Keratinocyte (primary cell): ENCODE data around the gene PTPRT. TPM values are rescaled to one million over a fixed set of nuclear protein-coding genes. Genes with fewer than 3 reads are reported as not detected.

Source experiments
- DNase-seq: peaks from one replicate; pipeline ENCODE4 v3.0.0-alpha.2; 2011; ENCODE audit warnings: low read depth, missing footprints, low spot score
- FAIRE-seq: peaks from 2 replicates; lab custom pipeline; 2011; peaks lifted over from hg19 to GRCh38; lab: Jason Lieb, UNC
- H2AFZ ChIP-seq: 2 replicates; pipeline ENCODE4 v1.6.0; 2012; ENCODE audit warnings: low read length, control low read depth, inconsistent platforms; ENCODE audit not compliant: control insufficient read depth
- H3K27ac ChIP-seq: 2 replicates; pipeline ENCODE4 v1.5.1; 2011; ENCODE audit warnings: low read length; ENCODE audit not compliant: control insufficient read depth, insufficient read depth
- H3K27me3 ChIP-seq: 3 replicates; pipeline ENCODE4 v1.6.0; 2011; ENCODE audit warnings: low read length; ENCODE audit not compliant: control insufficient read depth, insufficient read depth; ENCODE audit errors: extremely low read depth
- H3K36me3 ChIP-seq, 2 experiments: 2 replicates in 1 of 2; 3 replicates in 1 of 2; pipeline ENCODE4 v1.5.1; 2011; ENCODE audit warnings: low read length in 2 of 2, mild to moderate bottlenecking in 1 of 2; ENCODE audit not compliant: control insufficient read depth in 2 of 2, insufficient read depth in 2 of 2; ENCODE audit errors: extremely low read depth in 1 of 2
- H3K4me1 ChIP-seq: 3 replicates; pipeline ENCODE4 v1.5.1; 2011; ENCODE audit warnings: low read length; ENCODE audit not compliant: control insufficient read depth, insufficient read depth; ENCODE audit errors: extremely low read depth
- H3K4me2 ChIP-seq: 3 replicates; pipeline ENCODE4 v1.6.0; 2011; ENCODE audit warnings: low read depth, low read length; ENCODE audit not compliant: control insufficient read depth, insufficient read depth; ENCODE audit errors: extremely low read depth
- H3K4me3 ChIP-seq, 3 experiments: fragments of 200-600 bp in 1 of 3; sonication (generic) in 1 of 3; 2 replicates in 2 of 3; 3 replicates in 1 of 3; pipeline ENCODE4 v1.5.1; 2011 to 2016; ENCODE audit warnings: low read length in 3 of 3, mild to moderate bottlenecking in 3 of 3, control low read depth in 2 of 3, inconsistent platforms in 1 of 3, low read depth in 1 of 3, mixed read lengths in 1 of 3, mixed run types in 1 of 3, moderate library complexity in 1 of 3; ENCODE audit not compliant: control insufficient read depth in 2 of 3, insufficient read depth in 2 of 3; ENCODE audit errors: extremely low read depth in 1 of 3
- H3K79me2 ChIP-seq: 2 replicates; pipeline ENCODE4 v1.6.0; 2012; ENCODE audit warnings: low read length; ENCODE audit not compliant: control insufficient read depth, insufficient read depth
- H3K9ac ChIP-seq: 3 replicates; pipeline ENCODE4 v1.6.0; 2011; ENCODE audit warnings: low read length; ENCODE audit not compliant: control insufficient read depth, insufficient read depth; ENCODE audit errors: extremely low read depth
- H3K9me1 ChIP-seq: 3 replicates; pipeline ENCODE4 v1.6.0; 2011; ENCODE audit warnings: low read length; ENCODE audit not compliant: control insufficient read depth, insufficient read depth; ENCODE audit errors: extremely low read depth
- H3K9me3 ChIP-seq: 2 replicates; pipeline ENCODE4 v1.5.1; 2012; ENCODE audit warnings: low read depth, low read length; ENCODE audit not compliant: control insufficient read depth
- H4K20me1 ChIP-seq: 3 replicates; pipeline ENCODE4 v1.6.0; 2011; ENCODE audit warnings: low read length; ENCODE audit not compliant: control insufficient read depth, insufficient read depth; ENCODE audit errors: extremely low read depth
- CTCF ChIP-seq, 3 experiments: IDR thresholded peaks in 1 of 3; conservative IDR thresholded peaks in 1 of 3; optimal IDR thresholded peaks in 1 of 3; 2 replicates in 2 of 3; 3 replicates in 1 of 3; pipeline versions ENCODE3 to v1.5.1; 2011; ENCODE audit warnings: low read length in 3 of 3, mild to moderate bottlenecking in 3 of 3, moderate library complexity in 2 of 3, control low read depth in 1 of 3, inconsistent platforms in 1 of 3; ENCODE audit not compliant: insufficient read depth in 2 of 3; ENCODE audit errors: extremely low read depth in 1 of 3
- EZH2 ChIP-seq: IDR thresholded peaks from one replicate; pipeline ENCODE4 v1.6.1; 2012; ENCODE audit warnings: inconsistent platforms, mild to moderate bottlenecking, low read length, moderate library complexity
- dilution Hi-C: fragments of 300-500 bp; cut with MboI; formaldehyde crosslinking; loops from one replicate; pipeline ENCODE4 v1.7.0; 2020; ENCODE audit warnings: low sequenced_read_pairs; ENCODE audit not compliant: extremely low pct_ligation_motif_present
- polyA plus RNA-seq, 5 experiments: library from polyadenylated mRNA; depleted of rRNA in 3 of 5; stranded (reverse) in 3 of 5; stranded (forward) in 1 of 5; unstranded in 1 of 5; fragments of >200 nt; gene quantifications; 1 replicate in 1 of 5; 2 replicates in 3 of 5; 3 replicates in 1 of 5; pipeline versions ENCODE4 v1.2.1 to v1.2.3, GENCODE V29; 2011 to 2012; ENCODE audit warnings: missing spikeins in 2 of 5, low read depth in 1 of 5, low replicate concordance in 1 of 5

Gene PTPRT
- polyA plus RNA-seq, 1 donor (not counting 4 experiments of a cell fraction or from before 2014, with no cell fraction given), result not detected

DNA sequence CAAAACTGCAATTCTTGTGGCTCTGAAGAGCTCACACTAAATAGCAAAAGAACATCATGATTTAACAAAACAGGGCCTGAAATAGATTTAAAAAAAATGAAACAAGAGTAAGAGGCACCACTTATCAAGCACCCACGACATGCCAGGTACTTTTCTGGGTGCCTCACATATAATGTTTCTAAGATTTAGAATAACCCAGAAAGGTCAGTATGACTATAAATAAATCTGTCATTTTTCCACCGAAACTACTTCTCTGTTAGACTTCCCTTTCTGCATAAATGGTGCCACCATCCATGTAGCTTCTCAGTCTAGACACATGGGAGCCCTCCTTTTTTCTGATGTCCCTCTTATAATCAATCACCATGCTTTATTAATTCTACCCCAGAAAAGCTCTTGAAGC lies 919.2 kb downstream of the PTPRT start:
- Histone ChIP-seq H3K36me3 (no peaks in the 10 kb centered on the region), H2AFZ (no peak overlapping the region), H3K4me2 (no peak overlapping the region), H3K4me3 (no peak overlapping the region), H3K9me3 (no peaks in the 10 kb centered on the region), H3K9me1 (no peaks in the 10 kb centered on the region), H3K4me1 (no peaks in the 10 kb centered on the region), H3K27ac (no peak overlapping the region), H3K9ac (no peak overlapping the region), H3K79me2 (no peaks in the 10 kb centered on the region), H3K27me3 (no peaks in the 10 kb centered on the region), H4K20me1 (no peaks in the 10 kb centered on the region)
- dilution Hi-C loops, result no loop called here
- TF ChIP-seq CTCF (optimal IDR thresholded peaks at IDR 0.05 in 1 of 3, IDR thresholded peaks at IDR 0.05 in 1 of 3, conservative IDR thresholded peaks at IDR 0.05 in 1 of 3; ENCODE audit: extremely low read depth in 1 of 3, insufficient read depth in 2 of 3, low read length in 3 of 3) (no peak), EZH2 (no peak)
- no peak for FAIRE-seq
- no peak for DNase-seq

- Histone ChIP-seq H3K9me3 (no peaks in the 10 kb centered on the region), H4K20me1 (no peaks in the 10 kb centered on the region), H3K4me1 (no peaks in the 10 kb centered on the region), H3K27ac (no peak overlapping the region), H3K9me1 (no peaks in the 10 kb centered on the region), H3K4me3 (no peak overlapping the region), H3K36me3 (no peaks in the 10 kb centered on the region), H3K4me2 (no peak overlapping the region), H3K9ac (no peak overlapping the region), H3K79me2 (no peaks in the 10 kb centered on the region), H3K27me3 (no peaks in the 10 kb centered on the region), H2AFZ (no peak overlapping the region)
- DNase-seq, result no peak
- no peak for TF ChIP-seq CTCF (optimal IDR thresholded peaks at IDR 0.05 in 1 of 3, IDR thresholded peaks at IDR 0.05 in 1 of 3, conservative IDR thresholded peaks at IDR 0.05 in 1 of 3; ENCODE audit: extremely low read depth in 1 of 3, insufficient read depth in 2 of 3, low read length in 3 of 3)
- no peak for TF ChIP-seq EZH2
- no peak for FAIRE-seq
- dilution Hi-C loops, result no loop called here
These were observed 921.8 kb downstream of the PTPRT start for GRCh38 chr20:42267793-42268384.
